GM12872 (cell line): ENCODE measurements around the gene IGF2BP3.

ENCODE experiments used
- CTCF ChIP-seq: IDR thresholded peaks from 3 replicates; pipeline ENCODE4 v1.5.1; 2011; ENCODE audit warnings: low read depth, mild to moderate bottlenecking, low read length, moderate library complexity; ENCODE audit not compliant: insufficient read depth

The IGF2BP3 gene

GRCh38 chr7:23347682-23348180 is 122.6 kb downstream of the IGF2BP3 start:
- TF ChIP-seq CTCF, result no peak

- TF ChIP-seq CTCF, result no peak
Measured at GRCh38 chr7:23347033-23347681, 123.1 kb downstream of the IGF2BP3 start.

GRCh38 chr7:23346316-23346715 is 124.0 kb downstream of the IGF2BP3 start:
- 0 out of 3 replicates have a peak, but pooled peaks have one; percentile 3 for TF ChIP-seq CTCF

GRCh38 chr7:23345601-23346000 is 124.7 kb downstream of the IGF2BP3 start:
- TF ChIP-seq CTCF, result no peak

GRCh38 chr7:23343806-23344475 is 126.3 kb downstream of the IGF2BP3 start:
- TF ChIP-seq CTCF, result no peak

- TF ChIP-seq CTCF, result no peak
Measured at GRCh38 chr7:23343102-23343501, 127.2 kb downstream of the IGF2BP3 start.

- TF ChIP-seq CTCF, result no peak
Measured at GRCh38 chr7:23341846-23342598, 128.3 kb downstream of the IGF2BP3 start.
